HG02840 (cell line): Measurements from ENCODE around the gene VAV2.
"Not testable (repeated sequence)": the region's sequence is repeated elsewhere in the genome, so short reads cannot be mapped to it uniquely, and the experiment has no call there.

Experiments
- ATAC-seq: cut with Tn5 transposase; IDR thresholded peaks from one replicate; pipeline ENCODE4 v1.9.1; 2021; ENCODE audit warnings: mild to moderate bottlenecking, moderate library complexity, moderate number of reproducible peaks; ENCODE audit not compliant: unreplicated experiment, low FRiP score

Gene VAV2

GRCh38 chr9:133998915-133999595, 6.9 kb upstream of the VAV2 start:
- no peak for ATAC-seq

- ATAC-seq: no peak
Measured at GRCh38 chr9:133997584-133997983, 5.5 kb upstream of the VAV2 start.

GRCh38 chr9:133996531-133997520, 4.7 kb upstream of the VAV2 start:
- ATAC-seq: no peak

GRCh38 chr9:133995012-133995896, 3.1 kb upstream of the VAV2 start:
- no peak for ATAC-seq

- ATAC-seq: no peak
Measured at GRCh38 chr9:133994353-133995011, 2.4 kb upstream of the VAV2 start.

GRCh38 chr9:133993635-133994253, 1.6 kb upstream of the VAV2 start:
- ATAC-seq: no peak

GRCh38 chr9:133992780-133993634, 883 bp upstream of the VAV2 start:
- peak; percentile 44 for ATAC-seq

GRCh38 chr9:133991214-133991921, 756 bp downstream of the VAV2 start:
- peak; percentile 2 for ATAC-seq

GRCh38 chr9:133990366-133991213, 1.5 kb downstream of the VAV2 start:
- ATAC-seq: no peak

GRCh38 chr9:133989625-133990365, 2.3 kb downstream of the VAV2 start:
- ATAC-seq: no peak

- not testable (repeated sequence) for ATAC-seq
Measured at GRCh38 chr9:133988771-133989170, 3.4 kb downstream of the VAV2 start.

GRCh38 chr9:133987946-133988665, 4.0 kb downstream of the VAV2 start:
- no peak for ATAC-seq

- ATAC-seq: no peak
Measured at GRCh38 chr9:133987446-133987788, 4.7 kb downstream of the VAV2 start.

GRCh38 chr9:133986774-133987445, 5.2 kb downstream of the VAV2 start:
- ATAC-seq: no peak

- no peak for ATAC-seq
Measured at GRCh38 chr9:133986061-133986460, 6.1 kb downstream of the VAV2 start.
